CD14-positive monocyte (primary cell): ENCODE results near the gene DAO. TPM values are rescaled to one million over a fixed set of nuclear protein-coding genes. Genes with fewer than 3 reads are reported as not detected.
A peak's percentile ranks its signal among the peaks of the same experiment; 100 is the strongest.

ENCODE experiments used
- DNase-seq, 3 donors: peaks; one replicate each; pipeline ENCODE4 v3.0.0-alpha.2; 2011 to 2022
- H2AFZ ChIP-seq: 2 replicates; pipeline ENCODE4 v1.6.0; 2012; ENCODE audit warnings: mild to moderate bottlenecking, low read depth, low read length, inconsistent platforms; ENCODE audit not compliant: insufficient read depth, poor library complexity, severe bottlenecking
- H3K27ac ChIP-seq, 2 donors: 1 replicate in 1 of 2; 2 replicates in 1 of 2; pipeline ENCODE4 v1.5.1; 2012 to 2013; ENCODE audit warnings: low read length in 2 of 2, control low read depth in 1 of 2, inconsistent platforms in 1 of 2, low read depth in 1 of 2, mild to moderate bottlenecking in 1 of 2
- H3K27me3 ChIP-seq, 2 donors: one replicate each; pipeline versions ENCODE4 v1.6.0 to v1.6.1; 2011 to 2013; ENCODE audit warnings: low read length in 2 of 2; ENCODE audit not compliant: control insufficient read depth in 2 of 2, insufficient read depth in 2 of 2
- H3K36me3 ChIP-seq, 2 donors: replicated peaks in 1 of 2; 1 replicate in 1 of 2; 2 replicates in 1 of 2; pipeline versions ENCODE4 v1.5.1 to v1.6.1; 2012 to 2013; ENCODE audit warnings: low read length in 2 of 2, control low read depth in 1 of 2, inconsistent platforms in 1 of 2, mild to moderate bottlenecking in 1 of 2; ENCODE audit not compliant: insufficient read depth in 2 of 2, control insufficient read depth in 1 of 2
- H3K4me1 ChIP-seq, 2 donors: 1 replicate in 1 of 2; 2 replicates in 1 of 2; pipeline versions ENCODE4 v1.5.1 to v1.6.1; 2012 to 2013; ENCODE audit warnings: low read length in 2 of 2, control low read depth in 1 of 2, inconsistent platforms in 1 of 2, mild to moderate bottlenecking in 1 of 2, moderate library complexity in 1 of 2; ENCODE audit not compliant: insufficient read depth in 2 of 2, control insufficient read depth in 1 of 2
- H3K4me2 ChIP-seq: replicated peaks from 2 replicates; pipeline ENCODE3; 2012; ENCODE audit warnings: low read length, moderate library complexity, mild to moderate bottlenecking; ENCODE audit not compliant: poor library complexity, severe bottlenecking; ENCODE audit errors: extremely low read depth
- H3K4me3 ChIP-seq, 3 experiments: fragments of 200-600 bp in 1 of 3; sonication (generic) in 1 of 3; replicated peaks in 1 of 3; 1 replicate in 2 of 3; 2 replicates in 1 of 3; pipeline ENCODE4 v1.5.1; 2011 to 2013; ENCODE audit warnings: low read length in 3 of 3, mild to moderate bottlenecking in 3 of 3, control low read depth in 2 of 3, low read depth in 2 of 3, inconsistent platforms in 1 of 3, moderate library complexity in 1 of 3
- H3K79me2 ChIP-seq: 2 replicates; pipeline ENCODE4 v1.6.0; 2012; ENCODE audit warnings: mild to moderate bottlenecking, control low read depth, inconsistent platforms, low read length, moderate library complexity; ENCODE audit not compliant: insufficient read depth
- H3K9ac ChIP-seq: 2 replicates; pipeline ENCODE4 v1.6.0; 2017; ENCODE audit warnings: low read length, mild to moderate bottlenecking; ENCODE audit not compliant: insufficient read depth, poor library complexity, severe bottlenecking
- H3K9me3 ChIP-seq, 2 donors: replicated peaks in 1 of 2; 1 replicate in 1 of 2; 2 replicates in 1 of 2; pipeline versions ENCODE4 v1.5.1 to v1.6.1; 2012 to 2013; ENCODE audit warnings: low read length in 2 of 2, control low read depth in 1 of 2; ENCODE audit not compliant: control insufficient read depth in 1 of 2, insufficient read depth in 1 of 2
- H4K20me1 ChIP-seq: 2 replicates; pipeline ENCODE4 v1.6.0; 2012; ENCODE audit warnings: mild to moderate bottlenecking, low read length, control low read depth, moderate library complexity; ENCODE audit not compliant: insufficient read depth
- H3K27ac Mint-ChIP-seq, 7 donors: one replicate each; pipeline ENCODE4 v1.8.0; 2020; ENCODE audit warnings: mild to moderate bottlenecking in 7 of 7, mixed read lengths in 7 of 7, moderate library complexity in 6 of 7, inconsistent platforms in 2 of 7
- H3K27me3 Mint-ChIP-seq, 3 donors: one replicate each; pipeline ENCODE4 v1.8.0; 2021 to 2022; ENCODE audit warnings: low read depth in 3 of 3, mild to moderate bottlenecking in 3 of 3, mixed read lengths in 3 of 3, moderate library complexity in 3 of 3, inconsistent platforms in 1 of 3
- H3K36me3 Mint-ChIP-seq, 2 donors: one replicate each; pipeline ENCODE4 v1.8.0; 2020; ENCODE audit warnings: mixed read lengths in 2 of 2, inconsistent platforms in 1 of 2, mild to moderate bottlenecking in 1 of 2
- H3K4me1 Mint-ChIP-seq: one replicate; pipeline ENCODE4 v1.8.0; 2020; ENCODE audit warnings: mild to moderate bottlenecking, mixed read lengths
- H3K4me3 Mint-ChIP-seq, 2 donors: one replicate each; pipeline ENCODE4 v1.8.0; 2020; ENCODE audit warnings: mild to moderate bottlenecking in 2 of 2, mixed read lengths in 2 of 2, moderate library complexity in 1 of 2
- H3K9me3 Mint-ChIP-seq, 7 donors: one replicate each; pipeline ENCODE4 v1.8.0; 2020 to 2022; ENCODE audit warnings: mixed read lengths in 7 of 7, mild to moderate bottlenecking in 6 of 7, moderate library complexity in 6 of 7, inconsistent platforms in 2 of 7
- WGBS: methylation state at CpG from one replicate; pipeline ENCODE4 v1.1.5; 2013; ENCODE audit warnings: missing lambda C conversion rate; ENCODE audit not compliant: insufficient coverage; 5-methylcytosine and 5-hydroxymethylcytosine counted together
- intact Hi-C, 2 donors: fragments of 100-400 bp; cut with micrococcal nuclease; formaldehyde crosslinking; loops; one replicate each; pipeline versions ENCODE4 v1.15.0 to v1.15.1; 2023
- polyA plus RNA-seq, 3 donors: library from polyadenylated mRNA; depleted of rRNA in 1 of 3; unstranded in 2 of 3; stranded (reverse) in 1 of 3; fragments of 300-500 nt in 2 of 3; fragments of >200 nt in 1 of 3; fragmentation: Illumina TruSeq in 2 of 3; gene quantifications; 1 replicate in 2 of 3; 2 replicates in 1 of 3; pipeline ENCODE4 v1.2.3, GENCODE V29; 2012 to 2021
- TF ChIP-seq, protein P1 (sequence below): fragments of 200-600 bp; IDR thresholded peaks from one replicate; pipeline ENCODE4 v1.8.0; 2022; ENCODE audit warnings: antibody characterized with exemption, mild to moderate bottlenecking

The DAO gene
- polyA plus RNA-seq, 3 donors: not detected

GRCh38 chr12:108861878-108862587 is 17.9 kb upstream of the DAO start:
- no peaks in the 10 kb centered on the region for H4K20me1 ChIP-seq
- H3K9ac ChIP-seq: peak overlapping the region; percentile 34
- H3K4me2 ChIP-seq: peak overlapping the region; percentile 17
- 41% methylated on average over 5 of the region's 6 CpGs for WGBS
- peaks cover 54 to 65% of the 10 kb centered on the region in 2 donors for H3K4me1 ChIP-seq
- Mint-ChIP-seq H3K27me3 (no peaks in the 10 kb centered on the region), H3K4me3 (peak overlapping the region in 1 of 2 donors; percentile 55), H3K4me1 (peaks cover 56% of the 10 kb centered on the region), H3K9me3 (peaks cover 0 to 4% (median 0%) of the 10 kb centered on the region in 7 donors), H3K27ac (peak overlapping the region; percentile 91 to 97 (median 96)), H3K36me3 (peaks cover 0 to 2% of the 10 kb centered on the region in 2 donors)
- H3K79me2 ChIP-seq: peaks cover 1% of the 10 kb centered on the region
- no peaks in the 10 kb centered on the region for H3K9me3 ChIP-seq
- H3K4me3 ChIP-seq: peak overlapping the region in 1 of 3 experiments; percentile 27
- no peaks in the 10 kb centered on the region for H3K36me3 ChIP-seq
- H2AFZ ChIP-seq: no peak overlapping the region
- peak overlapping the region; percentile 76 to 93 for H3K27ac ChIP-seq
- intact Hi-C loops: loop anchor here in 1 of 2 donors (5.0 kb wide), 1 partner anchor 40 kb away; no protein-coding TSS in a partner anchor
- H3K27me3 ChIP-seq: no peaks in the 10 kb centered on the region
- peak; percentile 89 to 95 (median 93) for DNase-seq
- TF ChIP-seq, protein P1, sequence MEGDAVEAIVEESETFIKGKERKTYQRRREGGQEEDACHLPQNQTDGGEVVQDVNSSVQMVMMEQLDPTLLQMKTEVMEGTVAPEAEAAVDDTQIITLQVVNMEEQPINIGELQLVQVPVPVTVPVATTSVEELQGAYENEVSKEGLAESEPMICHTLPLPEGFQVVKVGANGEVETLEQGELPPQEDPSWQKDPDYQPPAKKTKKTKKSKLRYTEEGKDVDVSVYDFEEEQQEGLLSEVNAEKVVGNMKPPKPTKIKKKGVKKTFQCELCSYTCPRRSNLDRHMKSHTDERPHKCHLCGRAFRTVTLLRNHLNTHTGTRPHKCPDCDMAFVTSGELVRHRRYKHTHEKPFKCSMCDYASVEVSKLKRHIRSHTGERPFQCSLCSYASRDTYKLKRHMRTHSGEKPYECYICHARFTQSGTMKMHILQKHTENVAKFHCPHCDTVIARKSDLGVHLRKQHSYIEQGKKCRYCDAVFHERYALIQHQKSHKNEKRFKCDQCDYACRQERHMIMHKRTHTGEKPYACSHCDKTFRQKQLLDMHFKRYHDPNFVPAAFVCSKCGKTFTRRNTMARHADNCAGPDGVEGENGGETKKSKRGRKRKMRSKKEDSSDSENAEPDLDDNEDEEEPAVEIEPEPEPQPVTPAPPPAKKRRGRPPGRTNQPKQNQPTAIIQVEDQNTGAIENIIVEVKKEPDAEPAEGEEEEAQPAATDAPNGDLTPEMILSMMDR: no peak

DNA sequence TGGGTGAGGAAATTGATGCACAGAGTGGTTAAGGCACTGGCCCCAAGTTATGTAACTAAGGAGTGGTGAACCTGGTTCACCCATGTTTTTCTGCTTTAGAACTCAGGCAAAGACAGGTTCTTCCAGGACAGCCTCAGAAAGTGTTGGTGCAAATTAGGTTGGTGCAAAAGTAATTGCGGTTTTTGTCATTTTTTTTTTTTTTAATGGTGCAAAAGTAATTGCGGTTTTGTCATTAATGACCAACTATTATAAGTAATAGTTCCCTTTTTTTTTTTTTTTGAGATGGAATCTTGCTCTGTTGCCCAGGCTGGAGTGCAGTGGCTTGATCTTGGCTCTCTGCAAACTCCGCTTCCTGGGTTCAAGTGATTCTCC is 17.3 kb upstream of the DAO start:
- Histone ChIP-seq H3K36me3 (no peaks in the 10 kb centered on the region), H3K4me2 (peak overlapping the region; percentile 17), H3K4me1 (peaks cover 54 to 65% of the 10 kb centered on the region in 2 donors), H2AFZ (no peak overlapping the region), H3K9ac (peak overlapping the region; percentile 34), H3K27me3 (no peaks in the 10 kb centered on the region), H4K20me1 (no peaks in the 10 kb centered on the region), H3K27ac (peak overlapping the region; percentile 76 to 93), H3K9me3 (no peaks in the 10 kb centered on the region), H3K79me2 (no peaks in the 10 kb centered on the region), H3K4me3 (peak overlapping the region in 1 of 3 experiments; percentile 27)
- peaks cover 56% of the 10 kb centered on the region for H3K4me1 Mint-ChIP-seq
- H3K4me3 Mint-ChIP-seq: peak overlapping the region in 1 of 2 donors; percentile 55
- no peak for DNase-seq
- H3K27me3 Mint-ChIP-seq: no peaks in the 10 kb centered on the region
- peaks cover 0 to 2% of the 10 kb centered on the region in 2 donors for H3K36me3 Mint-ChIP-seq
- TF ChIP-seq, protein P1: no peak
- H3K27ac Mint-ChIP-seq: peak overlapping the region; percentile 91 to 97 (median 96)
- intact Hi-C loops: loop anchor here in 1 of 2 donors (5.0 kb wide), 1 partner anchor 40 kb away; no protein-coding TSS in a partner anchor
- peaks cover 0 to 4% (median 0%) of the 10 kb centered on the region in 7 donors for H3K9me3 Mint-ChIP-seq
- WGBS: no CpG with 5 or more reads among the region's 3 CpGs
